H54 (cell line): ENCODE measurements around the gene UBE2S.
A peak's percentile ranks its signal among the peaks of the same experiment; 100 is the strongest.

Source experiments
- DNase-seq: peaks from one replicate; pipeline ENCODE4 v3.0.0; 2011; ENCODE audit warnings: low spot score, mixed read lengths; ENCODE audit not compliant: insufficient read length
- FAIRE-seq: peaks from 3 replicates; lab custom pipeline; 2011; peaks lifted over from hg19 to GRCh38; lab: Jason Lieb, UNC
- POLR2A ChIP-seq: IDR thresholded peaks from 2 replicates; pipeline ENCODE4 v1.6.1; 2011; ENCODE audit warnings: low read depth, mild to moderate bottlenecking, low read length

Gene UBE2S

GRCh38 chr19:55376241-55376933 lies 31.2 kb downstream of the UBE2S start, which contains the start of gene TMEM190:
Gene TMEM190, plus strand, starts transcription at chr19:55376826. Its CDS starts 28 bp downstream, at chr19:55376854.
- FAIRE-seq (no peak), DNase-seq (no peak)
- TF ChIP-seq POLR2A, result no peak

DNA sequence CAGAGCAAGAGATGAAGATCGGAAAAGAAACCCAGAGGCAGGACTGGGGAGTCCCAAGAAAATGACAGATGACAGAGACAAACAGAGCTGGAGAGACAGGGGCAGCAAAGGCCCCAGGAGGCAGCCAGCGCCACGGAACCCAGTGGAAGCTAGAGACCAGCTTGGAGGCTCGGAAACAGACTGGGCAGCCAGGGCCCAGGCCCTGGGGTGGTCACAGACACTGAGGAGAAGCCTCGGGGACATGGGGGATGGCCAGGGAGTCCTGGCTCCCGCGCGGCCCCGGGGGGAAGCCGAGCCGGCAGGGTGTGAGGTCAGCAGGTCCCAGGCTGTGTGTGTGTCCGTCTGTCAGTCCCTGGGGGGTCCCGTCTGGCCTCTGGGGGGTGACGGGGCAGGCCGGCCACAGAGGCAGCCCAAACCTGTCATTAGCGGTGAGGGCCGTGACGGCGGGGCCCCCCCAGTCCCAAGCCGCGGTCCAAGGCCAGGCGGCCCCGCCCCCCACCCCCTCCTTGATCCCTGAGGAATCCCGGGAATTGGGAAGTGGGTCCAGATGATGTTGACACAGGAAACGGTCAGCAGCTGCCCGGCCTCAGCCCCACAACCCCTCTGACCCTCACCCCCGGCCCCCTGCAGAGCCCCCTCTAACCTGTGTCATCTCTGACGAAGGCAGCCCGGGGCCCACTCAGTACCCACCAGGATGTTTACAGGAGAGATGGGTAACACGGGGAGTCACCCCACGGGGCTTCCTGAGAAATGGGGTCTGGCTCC lies 33.4 kb downstream of the UBE2S start:
- DNase-seq, result peak; percentile 88
- FAIRE-seq, result no peak
- peak; percentile 6; the same call in 1 of the 2 replicates for TF ChIP-seq POLR2A

DNA sequence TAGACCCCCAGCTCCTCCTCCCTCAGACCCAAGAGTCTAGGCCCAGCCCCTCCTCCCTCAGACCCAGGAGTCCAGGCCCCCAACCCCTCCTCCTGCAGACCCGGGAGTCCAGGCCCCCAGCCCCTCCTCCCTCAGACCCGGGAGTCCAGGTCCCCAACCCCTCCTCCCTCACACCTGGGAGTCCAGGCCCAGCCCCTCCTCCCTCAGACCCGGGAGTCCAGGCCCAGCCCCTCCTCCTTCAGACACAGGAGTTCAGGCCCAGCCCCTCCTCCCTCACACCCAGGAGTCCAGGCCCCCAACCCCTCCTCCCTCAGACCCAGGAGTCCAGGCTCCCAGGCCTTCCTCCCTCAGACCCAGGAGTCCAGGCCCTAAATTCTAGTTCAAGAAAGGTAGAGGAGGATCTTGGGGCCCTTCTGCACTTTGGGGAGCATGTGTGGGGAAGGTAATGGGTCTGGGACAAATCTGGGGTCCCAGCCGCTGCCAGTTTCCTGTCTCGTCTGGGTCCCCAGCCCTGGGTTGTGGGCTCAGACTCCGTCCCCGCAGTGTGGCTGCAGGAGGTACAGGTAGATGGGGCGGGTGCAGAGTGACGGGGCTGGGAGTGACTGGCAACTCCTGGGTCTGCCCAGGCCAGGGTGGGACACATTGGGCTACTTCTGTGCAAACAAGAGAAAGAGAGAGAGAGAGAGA lies 34.1 kb downstream of the UBE2S start:
- DNase-seq (no peak), FAIRE-seq (no peak)
- TF ChIP-seq POLR2A, result 0 out of 2 replicates have a peak, but pooled peaks have one; percentile 0

DNA sequence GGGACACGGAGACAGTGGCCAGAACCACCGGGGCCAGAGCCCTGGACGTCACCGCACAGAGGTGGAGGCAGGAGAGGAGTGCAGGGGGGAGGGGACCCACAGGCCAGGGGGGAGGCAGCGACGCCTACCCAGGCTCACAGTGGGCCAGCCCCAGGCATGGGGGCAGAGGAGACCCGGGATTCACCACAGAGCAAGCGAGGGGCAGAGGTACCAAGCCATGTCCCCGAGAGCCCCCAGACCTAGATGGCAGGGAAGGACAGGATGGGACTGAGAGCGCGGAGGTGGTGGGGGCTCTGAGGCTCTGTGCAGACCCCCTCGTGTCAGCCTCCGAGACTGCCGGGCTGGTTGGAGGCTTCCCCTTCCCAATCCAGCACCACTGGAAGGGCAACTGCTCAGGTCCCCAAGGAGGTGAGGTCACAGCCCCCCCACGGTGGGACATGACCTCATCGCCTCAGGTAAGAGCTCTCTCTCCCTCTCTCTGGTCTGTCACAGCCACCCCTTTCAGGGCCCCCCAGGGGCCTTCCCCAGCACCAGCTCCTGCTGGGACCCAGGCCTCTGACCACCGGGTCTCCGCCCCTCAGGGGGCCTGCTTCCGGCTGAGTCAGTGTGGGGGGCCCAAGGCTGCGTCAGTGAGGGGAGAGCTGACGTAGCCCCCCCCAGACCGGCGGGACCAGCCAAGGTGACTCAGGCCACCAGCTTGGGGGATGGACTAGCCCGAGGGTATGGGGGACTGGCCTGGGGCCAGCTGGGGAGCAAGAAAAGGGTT lies 35.1 kb downstream of the UBE2S start:
- TF ChIP-seq POLR2A, result no peak
- FAIRE-seq, result no peak
- DNase-seq, result peak; percentile 93

- peak; percentile 98 for DNase-seq
- TF ChIP-seq POLR2A, result peak; percentile 98
- FAIRE-seq, result no peak
Measured at GRCh38 chr19:55370305-55370988, 37.1 kb downstream of the UBE2S start, which contains the start of gene IL11. Gene IL11, minus strand, starts transcription at chr19:55370463. Its CDS starts 153 bp downstream, at chr19:55370310.

GRCh38 chr19:55369653-55370304 lies 37.8 kb downstream of the UBE2S start:
- TF ChIP-seq POLR2A, result no peak
- DNase-seq (peak; percentile 99), FAIRE-seq (no peak)

DNA sequence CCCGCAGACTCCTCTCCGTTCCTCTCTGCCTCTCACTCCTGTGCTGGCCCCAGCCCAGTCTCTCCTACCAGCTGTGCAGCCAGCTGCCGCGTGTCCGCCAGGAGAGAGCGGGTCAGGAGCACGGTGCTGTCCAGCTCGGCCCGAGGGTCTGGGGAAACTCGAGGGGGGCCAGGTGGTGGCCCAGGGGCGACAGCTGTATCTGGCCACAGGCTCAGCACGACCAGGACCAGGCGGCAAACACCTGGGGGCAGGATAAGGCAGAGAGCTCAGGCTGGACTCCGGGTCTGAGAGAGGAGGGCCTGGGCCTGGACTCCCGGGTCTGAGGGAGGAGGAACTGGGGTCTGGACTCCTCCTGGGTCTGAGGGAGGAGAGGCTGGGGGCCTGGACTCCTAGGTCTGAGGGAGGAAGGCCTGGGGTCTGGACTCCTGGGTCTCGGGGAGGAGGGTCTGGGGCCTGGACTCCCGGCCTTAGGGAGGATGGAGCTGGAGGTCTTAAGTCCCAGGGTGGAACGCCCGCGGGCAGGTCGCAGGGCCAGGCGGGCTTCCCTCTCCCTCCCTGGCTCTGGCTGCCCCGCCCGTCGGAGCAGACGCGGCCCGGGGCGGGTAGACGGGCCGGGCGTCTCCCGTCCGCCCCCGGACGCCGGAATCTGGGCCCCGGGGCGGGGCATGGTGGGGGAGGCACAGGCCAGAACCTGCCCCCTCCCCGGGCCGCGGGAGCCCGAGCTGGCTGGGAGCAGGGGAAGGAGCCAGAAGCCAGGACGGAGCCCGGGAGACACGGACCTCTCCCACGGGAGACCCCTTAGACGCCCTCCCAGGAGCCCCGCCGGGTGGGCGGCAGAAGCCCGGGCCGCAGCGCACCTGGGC lies 38.7 kb downstream of the UBE2S start:
- FAIRE-seq, result no peak
- peak; percentile 21; the same call in 1 of the 2 replicates for TF ChIP-seq POLR2A
- DNase-seq, result peak; percentile 89

DNA sequence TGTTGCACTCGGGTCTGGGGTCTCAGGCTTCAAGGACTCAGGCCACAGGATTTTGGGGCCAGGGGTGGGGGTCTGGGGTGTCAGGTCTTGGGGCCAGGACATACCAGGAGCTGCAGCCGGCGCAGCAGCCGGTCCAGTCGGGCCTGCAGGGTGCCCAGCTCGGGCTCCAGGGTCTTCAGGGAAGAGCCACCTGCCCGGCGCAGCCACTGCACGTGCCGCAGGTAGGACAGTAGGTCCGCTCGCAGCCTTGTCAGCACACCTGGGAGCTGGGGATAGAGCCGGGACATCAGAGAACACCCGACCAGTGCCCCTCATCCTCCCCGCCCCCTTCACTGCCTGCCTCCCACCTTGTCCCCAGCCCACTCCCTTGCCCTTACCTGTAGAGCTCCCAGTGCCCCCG lies 39.5 kb downstream of the UBE2S start:
- FAIRE-seq (no peak), DNase-seq (no peak)
- TF ChIP-seq POLR2A, result no peak

- DNase-seq (no peak), FAIRE-seq (no peak)
- no peak for TF ChIP-seq POLR2A
Measured at GRCh38 chr19:55366790-55367189, 40.8 kb downstream of the UBE2S start.

GRCh38 chr19:55365964-55366363 lies 41.6 kb downstream of the UBE2S start:
- no peak for TF ChIP-seq POLR2A
- no peak for DNase-seq
- no peak for FAIRE-seq

- FAIRE-seq (no peak), DNase-seq (no peak)
- no peak for TF ChIP-seq POLR2A
Measured at GRCh38 chr19:55365245-55365644, 42.3 kb downstream of the UBE2S start.
